ENCODE measurements around the gene KLF9.

GRCh38 chr9:70382046-70382708, 32.3 kb downstream of the KLF9 start:
- no peak for TF ChIP-seq CTCF (IDR thresholded peaks at IDR 0.05; ENCODE audit: extremely low read depth in 1 of 2, insufficient read depth in 1 of 2, low read depth in 1 of 2, low read length in 2 of 2)
- TF ChIP-seq POLR2AphosphoS5 (IDR thresholded peaks at IDR 0.05; ENCODE audit: insufficient read depth, low read depth, low read length), result no peak
- no peak for TF ChIP-seq POLR2A (IDR thresholded peaks at IDR 0.05; ENCODE audit: low read depth, low read length)
- no peak for TF ChIP-seq MAX (IDR thresholded peaks at IDR 0.05; ENCODE audit: insufficient read depth, insufficient read length)
- no peak for TF ChIP-seq EZH2 (IDR thresholded peaks at IDR 0.05; ENCODE audit: borderline replicate concordance, low read depth, low read length, severe bottlenecking)
- no peak for TF ChIP-seq MYC (IDR thresholded peaks at IDR 0.05; ENCODE audit: low read depth, low read length)
